Transverse colon (tissue), 4 donors: ENCODE data around the gene TNP2. TPM values are rescaled to one million over a fixed set of nuclear protein-coding genes. Genes with fewer than 3 reads are reported as not detected.

Experiments
- DNase-seq: peaks from one replicate; pipeline ENCODE4 v3.0.0-alpha.2; 2019
- H3K27ac ChIP-seq, 4 donors: fragments of 200-600 bp; sonication (generic); 2 replicates each; pipeline ENCODE4 v1.5.1; 2016 to 2018; ENCODE audit warnings: inconsistent platforms in 4 of 4
- H3K27me3 ChIP-seq: fragments of 200-600 bp; sonication (generic); 2 replicates; pipeline ENCODE4 v1.5.1; 2017; ENCODE audit warnings: inconsistent platforms
- H3K36me3 ChIP-seq, 4 donors: fragments of 200-600 bp; sonication (generic); 2 replicates each; pipeline ENCODE4 v1.5.1; 2017 to 2019; ENCODE audit warnings: inconsistent platforms in 4 of 4
- H3K4me1 ChIP-seq, 4 donors: fragments of 200-600 bp; sonication (generic); 2 replicates each; pipeline ENCODE4 v1.5.1; 2017 to 2020; ENCODE audit warnings: inconsistent platforms in 4 of 4
- H3K4me3 ChIP-seq, 4 donors: fragments of 200-600 bp; sonication (generic); 1 replicate in 1 of 4; 2 replicates in 3 of 4; pipeline versions ENCODE4 v1.5.1 to v1.6.1; 2017 to 2019; ENCODE audit warnings: inconsistent platforms in 4 of 4
- H3K9me3 ChIP-seq, 2 donors: fragments of 200-600 bp; sonication (generic); 2 replicates each; pipeline ENCODE4 v1.5.1; 2017 to 2019; ENCODE audit warnings: inconsistent platforms in 2 of 2
- EP300 ChIP-seq: sonication (generic); formaldehyde crosslinking; IDR thresholded peaks from one replicate; pipeline ENCODE4 v1.6.1; 2017; ENCODE audit warnings: antibody characterized with exemption, low read depth
- POLR2A ChIP-seq: fragments of 450-650 bp; IDR thresholded peaks from one replicate; pipeline ENCODE4 v1.6.1; 2016; ENCODE audit warnings: antibody characterized with exemption, mild to moderate bottlenecking, moderate library complexity
- POLR2AphosphoS5 ChIP-seq, 3 donors: sonication (generic); formaldehyde crosslinking; IDR thresholded peaks; one replicate each; pipeline ENCODE4 v1.6.1; 2016; ENCODE audit warnings: antibody characterized with exemption in 3 of 3
- WGBS, 2 donors: methylation state at CpG; one replicate each; pipeline ENCODE4 v1.1.5; 2018; ENCODE audit warnings: low coverage in 1 of 2; 5-methylcytosine and 5-hydroxymethylcytosine counted together
- in situ Hi-C, 4 donors: fragments of 200-750 bp; cut with MboI; loops; one replicate each; pipeline versions ENCODE4 v1.15.0 to v1.15.1; 2017; ENCODE audit warnings: low sequenced_read_pairs in 3 of 4, low pct_ligation_motif_present in 1 of 4, low pct_unique_long_range_greater_than_20kb in 1 of 4
- intact Hi-C: fragments of 100-400 bp; cut with DNase I; formaldehyde crosslinking; loops from one replicate; pipeline ENCODE4 v1.15.1; 2023; ENCODE audit warnings: low total_unique reads
- total RNA-seq, 4 donors: library from RNA; depleted of rRNA; stranded (reverse); fragments of >200 nt; gene quantifications; one replicate each; pipeline ENCODE4 v1.1.0, GENCODE V29; 2016
- TF ChIP-seq, protein P1 (sequence below), 5 experiments: fragments of 200-600 bp in 3 of 5; fragments of 450-650 bp in 2 of 5; sonication (generic) in 3 of 5; IDR thresholded peaks; 1 replicate in 2 of 5; 2 replicates in 3 of 5; pipeline ENCODE4 v1.5.1; 2016 to 2017; ENCODE audit warnings: antibody characterized with exemption in 5 of 5, inconsistent platforms in 3 of 5, mild to moderate bottlenecking in 2 of 5, moderate library complexity in 1 of 5

TNP2 gene
- total RNA-seq, 4 donors from 2014 or later = not detected

GRCh38 chr16:11250786-11251524, 18.2 kb downstream of the TNP2 start:
- TF ChIP-seq POLR2AphosphoS5 (IDR thresholded peaks at IDR 0.05) (no peak), EP300 (no peak), POLR2A (no peak)
- TF ChIP-seq, protein P1, sequence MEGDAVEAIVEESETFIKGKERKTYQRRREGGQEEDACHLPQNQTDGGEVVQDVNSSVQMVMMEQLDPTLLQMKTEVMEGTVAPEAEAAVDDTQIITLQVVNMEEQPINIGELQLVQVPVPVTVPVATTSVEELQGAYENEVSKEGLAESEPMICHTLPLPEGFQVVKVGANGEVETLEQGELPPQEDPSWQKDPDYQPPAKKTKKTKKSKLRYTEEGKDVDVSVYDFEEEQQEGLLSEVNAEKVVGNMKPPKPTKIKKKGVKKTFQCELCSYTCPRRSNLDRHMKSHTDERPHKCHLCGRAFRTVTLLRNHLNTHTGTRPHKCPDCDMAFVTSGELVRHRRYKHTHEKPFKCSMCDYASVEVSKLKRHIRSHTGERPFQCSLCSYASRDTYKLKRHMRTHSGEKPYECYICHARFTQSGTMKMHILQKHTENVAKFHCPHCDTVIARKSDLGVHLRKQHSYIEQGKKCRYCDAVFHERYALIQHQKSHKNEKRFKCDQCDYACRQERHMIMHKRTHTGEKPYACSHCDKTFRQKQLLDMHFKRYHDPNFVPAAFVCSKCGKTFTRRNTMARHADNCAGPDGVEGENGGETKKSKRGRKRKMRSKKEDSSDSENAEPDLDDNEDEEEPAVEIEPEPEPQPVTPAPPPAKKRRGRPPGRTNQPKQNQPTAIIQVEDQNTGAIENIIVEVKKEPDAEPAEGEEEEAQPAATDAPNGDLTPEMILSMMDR (IDR thresholded peaks at IDR 0.05) = no peak
- Histone ChIP-seq H3K27ac (no peak overlapping the region), H3K9me3 (no peaks in the 10 kb centered on the region), H3K4me3 (no peak overlapping the region), H3K36me3 (no peaks in the 10 kb centered on the region), H3K4me1 (peaks cover 0 to 18% (median 11%) of the 10 kb centered on the region in 4 donors), H3K27me3 (no peaks in the 10 kb centered on the region)
- intact Hi-C loops = loop anchor here (10.0 kb wide), 3 partner anchors 104 to 176 kb away; no protein-coding TSS in a partner anchor
- in situ Hi-C loops = loop anchor here (10.0 to 25.0 kb wide), 2 partner anchors 111 to 286 kb away; no protein-coding TSS in a partner anchor
- no peak for DNase-seq
- 93 to 100% methylated on average over 1 to 10 of the region's 10 CpGs for WGBS, 2 donors

DNA sequence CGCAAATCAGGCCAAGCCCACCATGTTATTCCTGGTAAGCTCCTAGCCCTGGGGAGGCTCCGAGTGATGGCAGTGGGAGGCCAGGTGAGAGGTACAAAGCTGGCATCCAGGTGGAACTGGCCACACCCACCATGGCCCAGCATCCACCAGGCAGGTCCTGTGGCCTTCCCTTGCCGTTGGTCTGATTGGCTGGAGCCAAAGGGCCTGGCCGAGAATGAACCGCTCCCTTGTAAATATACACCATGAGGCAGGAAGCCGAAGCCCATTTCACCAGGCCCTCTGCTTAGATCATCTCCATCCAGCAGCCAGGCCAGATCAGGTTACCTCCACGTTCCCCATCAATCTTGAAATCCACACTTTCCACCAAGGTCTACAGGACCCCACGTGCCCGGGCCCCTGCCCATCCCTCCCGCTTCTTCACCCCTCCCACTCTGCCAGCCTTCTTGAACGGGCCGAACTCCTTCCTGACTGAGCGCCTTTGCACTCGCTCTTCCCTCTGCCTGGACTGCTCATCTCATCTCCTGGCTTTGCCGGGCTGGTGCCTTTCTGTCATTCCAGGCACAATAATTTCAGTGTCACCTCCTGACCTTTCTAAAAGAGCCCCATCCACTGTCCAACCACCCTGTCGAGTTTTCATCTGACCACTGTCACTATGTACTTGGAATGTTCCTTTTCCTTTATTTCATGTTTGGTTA, 18.9 kb downstream of the TNP2 start:
- intact Hi-C loops (loop anchor here (10.0 kb wide), 3 partner anchors 105 to 175 kb away; no protein-coding TSS in a partner anchor), in situ Hi-C loops (loop anchor here (10.0 to 25.0 kb wide), 2 partner anchors 112 to 285 kb away; no protein-coding TSS in a partner anchor)
- 68 to 77% methylated on average over 10 to 15 of the region's 16 CpGs for WGBS, 2 donors
- H3K9me3 ChIP-seq = no peaks in the 10 kb centered on the region
- no peak overlapping the region for H3K27ac ChIP-seq
- H3K27me3 ChIP-seq = no peaks in the 10 kb centered on the region
- H3K36me3 ChIP-seq = no peaks in the 10 kb centered on the region
- peaks cover 0 to 18% (median 10%) of the 10 kb centered on the region in 4 donors for H3K4me1 ChIP-seq
- H3K4me3 ChIP-seq = no peak overlapping the region
- TF ChIP-seq POLR2A (no peak), POLR2AphosphoS5 (IDR thresholded peaks at IDR 0.05) (no peak), EP300 (no peak)
- TF ChIP-seq, protein P1 (IDR thresholded peaks at IDR 0.05) = no peak
- DNase-seq = no peak

GRCh38 chr16:11249233-11250061, 19.7 kb downstream of the TNP2 start:
- H3K9me3 ChIP-seq = no peaks in the 10 kb centered on the region
- no peak overlapping the region for H3K27ac ChIP-seq
- H3K27me3 ChIP-seq = no peaks in the 10 kb centered on the region
- H3K36me3 ChIP-seq = no peaks in the 10 kb centered on the region
- in situ Hi-C loops = loop anchor here (10.0 to 25.0 kb wide), 2 partner anchors 113 to 285 kb away; no protein-coding TSS in a partner anchor
- no peak for DNase-seq
- H3K4me1 ChIP-seq = peaks cover 0 to 15% (median 3%) of the 10 kb centered on the region in 4 donors
- intact Hi-C loops = loop anchor here (10.0 kb wide), 3 partner anchors 105 to 175 kb away; no protein-coding TSS in a partner anchor
- WGBS, 2 donors = 90 to 95% methylated on average over 2 to 62 of the region's 63 CpGs
- TF ChIP-seq, protein P1 (IDR thresholded peaks at IDR 0.05) = no peak
- TF ChIP-seq POLR2AphosphoS5 (IDR thresholded peaks at IDR 0.05) (no peak), EP300 (no peak), POLR2A (no peak)
- H3K4me3 ChIP-seq = no peak overlapping the region

DNA sequence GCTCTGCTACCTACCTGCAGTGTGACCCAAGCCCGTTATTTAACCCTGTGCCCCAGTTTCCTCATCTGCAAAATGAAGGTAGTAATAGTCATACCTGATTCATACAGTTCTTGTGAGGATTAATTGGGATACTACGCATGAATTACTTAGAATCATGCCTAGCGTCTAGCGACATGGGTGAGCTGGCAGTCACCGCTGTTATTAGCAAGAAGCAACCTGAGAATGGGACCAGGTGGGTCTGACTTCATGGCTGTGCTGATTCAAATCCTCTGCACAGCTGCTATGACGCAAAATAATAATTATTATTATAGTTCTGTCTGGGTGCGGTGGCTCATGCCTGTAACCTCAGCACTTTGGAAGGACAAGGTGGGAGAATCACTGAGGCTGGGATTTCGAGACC, 21.0 kb downstream of the TNP2 start:
- in situ Hi-C loops (no loop called here), intact Hi-C loops (no loop called here)
- no peaks in the 10 kb centered on the region for H3K27me3 ChIP-seq
- no peaks in the 10 kb centered on the region for H3K9me3 ChIP-seq
- no peaks in the 10 kb centered on the region for H3K36me3 ChIP-seq
- H3K27ac ChIP-seq = no peak overlapping the region
- TF ChIP-seq POLR2A = no peak
- no peak for TF ChIP-seq POLR2AphosphoS5 (IDR thresholded peaks at IDR 0.05)
- TF ChIP-seq EP300 = no peak
- TF ChIP-seq, protein P1 (IDR thresholded peaks at IDR 0.05) = no peak
- no peak for DNase-seq
- peaks cover 0 to 2% (median 0%) of the 10 kb centered on the region in 4 donors for H3K4me1 ChIP-seq
- no peak overlapping the region for H3K4me3 ChIP-seq
- 83 to 100% methylated on average over 4 to 8 of the region's 8 CpGs for WGBS, 2 donors
